HepG2 (cell line): Measurements from ENCODE around the gene FAM228B. TPM values are rescaled to one million over a fixed set of nuclear protein-coding genes. Genes with fewer than 3 reads are reported as not detected.

Source experiments
- ATAC-seq: fragments of 200-7000 bp; cut with Tn5 transposase; 3 replicates; pipeline ENCODE4 v1.9.1; 2020; ENCODE audit warnings: mild to moderate bottlenecking, moderate library complexity
- BruUV-seq: library from RNA; stranded (reverse); fragments of 400-500 nt; replicated peaks from 2 replicates; lab custom pipeline; 2021; lab: Mats Ljungman, UMichigan
- CTCF ChIA-PET: fragments of 300-600 bp; formaldehyde crosslinking; extraction: SDS; loops from one replicate; lab custom pipeline; 2021; ENCODE audit warnings: low total read pairs, inconsistent platforms, low intra/inter-chr PET ratio; lab: Yijun Ruan, JAX
- POLR2A ChIA-PET: fragments of 350-600 bp; sonication (Branson Sonifier 250); formaldehyde crosslinking; loops from one replicate; lab custom pipeline; 2020; ENCODE audit warnings: antibody characterized with exemption, inconsistent platforms; lab: Yijun Ruan, JAX
- DNase-seq: peaks from one replicate; pipeline ENCODE4 v3.0.0-alpha.2; 2015; ENCODE audit warnings: low spot score
- FAIRE-seq: peaks from 3 replicates; lab custom pipeline; 2011; peaks lifted over from hg19 to GRCh38; lab: Jason Lieb, UNC
- H2AFZ ChIP-seq: one replicate; pipeline ENCODE4 v1.6.1; 2011; ENCODE audit warnings: low read length, inconsistent platforms
- H3K27ac ChIP-seq: fragments of 300-600 bp; 3 replicates; pipeline ENCODE4 v1.8.0; 2011; ENCODE audit warnings: mixed run types, mild to moderate bottlenecking, mixed read lengths, low read length, inconsistent platforms; ENCODE audit not compliant: insufficient read depth; ENCODE audit errors: extremely low read length
- H3K27me3 ChIP-seq, 2 experiments: fragments of 200-600 bp in 1 of 2; 2 replicates in 1 of 2; 3 replicates in 1 of 2; pipeline versions ENCODE4 v1.6.0 to v1.8.0; 2011; ENCODE audit warnings: low read length in 2 of 2, mild to moderate bottlenecking in 2 of 2, moderate library complexity in 2 of 2, inconsistent platforms in 1 of 2; ENCODE audit not compliant: insufficient read depth in 2 of 2, control insufficient read depth in 1 of 2
- H3K36me3 ChIP-seq, 2 experiments: fragments of 200-600 bp in 1 of 2; replicated peaks in 1 of 2; 2 replicates in 1 of 2; 3 replicates in 1 of 2; pipeline versions ENCODE4 v1.5.1 to v1.8.0; 2011; ENCODE audit warnings: low read length in 2 of 2, inconsistent platforms in 1 of 2; ENCODE audit not compliant: insufficient read depth in 2 of 2, control insufficient read depth in 1 of 2
- H3K4me1 ChIP-seq: 2 replicates; pipeline ENCODE4 v1.5.1; 2012; ENCODE audit warnings: low read length, inconsistent platforms; ENCODE audit not compliant: insufficient read depth
- H3K4me2 ChIP-seq: 2 replicates; pipeline ENCODE4 v1.6.0; 2011; ENCODE audit warnings: low read depth, low read length, inconsistent platforms
- H3K4me3 ChIP-seq, 3 experiments: fragments of 200-600 bp in 1 of 3; sonication (generic), shearing (Covaris generic) in 1 of 3; replicated peaks in 1 of 3; 2 replicates each; pipeline ENCODE4 v1.5.1; 2011 to 2016; ENCODE audit warnings: low read length in 3 of 3, inconsistent platforms in 2 of 3, low read depth in 2 of 3, mild to moderate bottlenecking in 2 of 3, control low read depth in 1 of 3, mixed read lengths in 1 of 3; ENCODE audit not compliant: insufficient read depth in 1 of 3
- H3K79me2 ChIP-seq: one replicate; pipeline ENCODE4 v1.6.1; 2011; ENCODE audit warnings: low read length, inconsistent platforms; ENCODE audit not compliant: insufficient read depth
- H3K9ac ChIP-seq: 2 replicates; pipeline ENCODE4 v1.6.0; 2011; ENCODE audit warnings: mild to moderate bottlenecking, low read depth, low read length, inconsistent platforms; ENCODE audit not compliant: insufficient read depth
- H3K9me3 ChIP-seq: 2 replicates; pipeline ENCODE4 v1.5.1; 2012; ENCODE audit warnings: mild to moderate bottlenecking, low read length
- H4K20me1 ChIP-seq: 2 replicates; pipeline ENCODE4 v1.6.0; 2011; ENCODE audit warnings: inconsistent platforms, mild to moderate bottlenecking, low read length, moderate library complexity; ENCODE audit not compliant: insufficient read depth
- CENPT ChIP-seq: sonication (generic); formaldehyde crosslinking; IDR thresholded peaks from 2 replicates; pipeline ENCODE4 v1.8.0; 2022; ENCODE audit warnings: low read depth, mild to moderate bottlenecking, moderate library complexity, missing genetic modification reagents
- HINFP ChIP-seq: sonication (generic); formaldehyde crosslinking; IDR thresholded peaks from 2 replicates; pipeline ENCODE4 v1.4.0; 2020; ENCODE audit warnings: low read depth, mild to moderate bottlenecking, missing genetic modification reagents
- IKZF1 ChIP-seq: fragments of 450-650 bp; IDR thresholded peaks from 2 replicates; pipeline ENCODE4 v1.7.1; 2016
- NCOA2 ChIP-seq: sonication (generic); formaldehyde crosslinking; IDR thresholded peaks from 2 replicates; pipeline ENCODE4 v1.8.0; 2022; ENCODE audit warnings: inconsistent platforms
- NFYB ChIP-seq: sonication (generic); formaldehyde crosslinking; IDR thresholded peaks from 2 replicates; pipeline ENCODE4 v1.4.0; 2020; ENCODE audit warnings: missing genetic modification reagents
- SETDB1 ChIP-seq: sonication (generic); formaldehyde crosslinking; IDR thresholded peaks from 2 replicates; pipeline ENCODE4 v1.5.1; 2020; ENCODE audit warnings: missing genetic modification reagents, mild to moderate bottlenecking, borderline replicate concordance
- ZNF275 ChIP-seq: sonication (generic); formaldehyde crosslinking; IDR thresholded peaks from 2 replicates; pipeline ENCODE4 v1.8.0; 2022; ENCODE audit warnings: missing genetic modification reagents, mild to moderate bottlenecking, inconsistent platforms, borderline replicate concordance
- ZNF354B ChIP-seq: sonication (generic); formaldehyde crosslinking; IDR thresholded peaks from 2 replicates; pipeline ENCODE4 v1.8.0; 2022; ENCODE audit warnings: mild to moderate bottlenecking, missing genetic modification reagents
- ZNF44 ChIP-seq: sonication (generic); formaldehyde crosslinking; IDR thresholded peaks from 2 replicates; pipeline ENCODE4 v1.5.1; 2020; ENCODE audit warnings: mild to moderate bottlenecking, missing genetic modification reagents
- ZNF441 ChIP-seq: sonication (generic); formaldehyde crosslinking; IDR thresholded peaks from 2 replicates; pipeline ENCODE4 v1.7.0; 2021; ENCODE audit warnings: missing genetic modification reagents, borderline replicate concordance
- ZNF501 ChIP-seq: sonication (generic); formaldehyde crosslinking; IDR thresholded peaks from 2 replicates; pipeline ENCODE4 v1.5.1; 2020; ENCODE audit warnings: mild to moderate bottlenecking, moderate library complexity, missing genetic modification reagents
- ZNF782 ChIP-seq: sonication (generic); formaldehyde crosslinking; IDR thresholded peaks from 2 replicates; pipeline ENCODE4 v1.4.0; 2020; ENCODE audit warnings: missing genetic modification reagents, mild to moderate bottlenecking, borderline replicate concordance
- ZSCAN20 ChIP-seq: sonication (generic); formaldehyde crosslinking; IDR thresholded peaks from 2 replicates; pipeline ENCODE4 v1.4.0; 2020; ENCODE audit warnings: missing genetic modification reagents, mild to moderate bottlenecking, borderline replicate concordance
- WGBS: methylation state at CpG from one replicate; pipeline ENCODE4 v1.1.6; 2017; ENCODE audit warnings: low lambda C conversion rate; 5-methylcytosine and 5-hydroxymethylcytosine counted together
- in situ Hi-C: cut with HindIII; loops from 2 replicates; pipeline ENCODE4 v1.10.0; 2017; ENCODE audit warnings: low pct_unique_long_range_greater_than_20kb; ENCODE audit not compliant: extremely low pct_ligation_motif_present
- intact Hi-C: fragments of 100-400 bp; cut with micrococcal nuclease; formaldehyde crosslinking; loops from one replicate; pipeline ENCODE4 v1.10.0; 2022; ENCODE audit not compliant: unreplicated experiment
- polyA plus RNA-seq, 8 experiments: library from polyadenylated mRNA; depleted of rRNA in 3 of 8; stranded (reverse) in 7 of 8; unstranded in 1 of 8; fragments of >200 nt; fragmentation: Illumina TruSeq in 4 of 8; extraction: Trizol in 4 of 8; gene quantifications; 2 replicates each; pipeline versions ENCODE4 v1.2.1 to v1.2.3, GENCODE V29; 2011 to 2016; ENCODE audit warnings: low read depth in 4 of 8, missing spikeins in 1 of 8, mixed read lengths in 1 of 8; ENCODE audit not compliant: insufficient read depth in 1 of 8
- total RNA-seq, 5 experiments: library from RNA; depleted of rRNA; stranded (reverse); fragments of >200 nt; fragmentation: Illumina TruSeq; extraction: Trizol; gene quantifications; 2 replicates each; pipeline ENCODE4 v1.2.3, GENCODE V29; 2016; ENCODE audit warnings: low read depth in 1 of 5

The FAM228B gene
- total and polyA plus RNA-seq, 2 of the 13 experiments (the other 11 are each of a cell fraction or from before 2014, with no cell fraction given) = 0.79 to 1.1 TPM

- FAIRE-seq (no peak), ATAC-seq (no peak), DNase-seq (no peak)
- no TSS peak for BruUV-seq
- no peaks in the 10 kb centered on the region for H3K79me2 ChIP-seq
- CTCF ChIA-PET = no interaction called here
- H3K4me1 ChIP-seq = 0 out of 2 replicates have a peak, but pooled peaks cover 5% of the 10 kb centered on the region
- H3K27ac ChIP-seq = no peak overlapping the region
- H4K20me1 ChIP-seq = no peaks in the 10 kb centered on the region
- no peak overlapping the region for H3K4me2 ChIP-seq
- no peak for TF ChIP-seq ZNF441 (CRISPR knock-in tag)
- TF ChIP-seq ZNF782 (CRISPR knock-in tag) = no peak
- TF ChIP-seq ZNF354B (CRISPR knock-in tag) = no peak
- TF ChIP-seq IKZF1 = no peak
- no peak for TF ChIP-seq NCOA2 (CRISPR knock-in tag)
- no peak for TF ChIP-seq ZSCAN20 (CRISPR knock-in tag)
- no peak for TF ChIP-seq ZNF275 (CRISPR knock-in tag)
- TF ChIP-seq ZNF44 (CRISPR knock-in tag) = no peak
- no peak for TF ChIP-seq ZNF501
- TF ChIP-seq SETDB1 = no peak
- TF ChIP-seq NFYB (CRISPR knock-in tag) = no peak
- TF ChIP-seq CENPT (CRISPR knock-in tag) = no peak
- TF ChIP-seq HINFP (CRISPR knock-in tag) = no peak
- no peak overlapping the region for H3K4me3 ChIP-seq
- H3K36me3 ChIP-seq = no peaks in the 10 kb centered on the region
- peaks cover 0 to 8% of the 10 kb centered on the region in 2 experiments; a peak in 1 of 5 replicates for H3K27me3 ChIP-seq
- no peak overlapping the region for H2AFZ ChIP-seq
- 82% methylated on average over 1 of the region's 1 CpG for WGBS
- POLR2A ChIA-PET = interaction anchor here (1.3 kb wide), 1 partner anchor 18 kb away, joined by 3 read pairs; the partner anchor contains the start of gene TP53I3
- peaks cover 9% of the 10 kb centered on the region; the same call in 1 of the 2 replicates for H3K9me3 ChIP-seq
- intact Hi-C loops (no loop called here), in situ Hi-C loops (no loop called here)
- no peak overlapping the region for H3K9ac ChIP-seq
Observed at GRCh38 chr2:24102677-24103076, 20.6 kb upstream of the FAM228B start.
